Stimulated activated CD8-positive, alpha-beta memory T cell treated with anti-CD3 and anti-CD28 coated beads, Interleukin-15, amount 100 ng/mL, for 48 hours (primary cell): Measurements from ENCODE around the gene ZNF639.

Experiments used
- DNase-seq, 2 donors: peaks; one replicate each; pipeline ENCODE4 v3.0.0-alpha.2; 2020; ENCODE audit warnings: low read depth in 2 of 2

ZNF639 gene

GRCh38 chr3:179318876-179319275 lies 4.0 kb upstream of the ZNF639 start:
- no peak for DNase-seq

GRCh38 chr3:179321668-179322285 lies 1.1 kb upstream of the ZNF639 start:
- DNase-seq = no peak

GRCh38 chr3:179323197-179324110 lies 623 bp downstream of the ZNF639 start:
- DNase-seq = peak; percentile 36 to 48

- DNase-seq = no peak
These were observed 1.5 kb downstream of the ZNF639 start for GRCh38 chr3:179324270-179324754.

GRCh38 chr3:179330438-179330837 lies 7.6 kb downstream of the ZNF639 start:
- DNase-seq = no peak

GRCh38 chr3:179332240-179332639 lies 9.4 kb downstream of the ZNF639 start:
- DNase-seq = no peak

GRCh38 chr3:179333084-179333483 lies 10.3 kb downstream of the ZNF639 start:
- DNase-seq = no peak

- DNase-seq = no peak
These were observed 13.6 kb downstream of the ZNF639 start for GRCh38 chr3:179336345-179336929.

GRCh38 chr3:179347345-179348194 lies 24.7 kb downstream of the ZNF639 start, which contains the start of gene MFN1:
Gene MFN1, plus strand, starts transcription at chr3:179347709. Its CDS starts 1,143 bp downstream, at chr3:179348852.
- DNase-seq = peak; percentile 82 to 89

GRCh38 chr3:179348325-179349013 lies 25.6 kb downstream of the ZNF639 start:
- DNase-seq = no peak

- no peak for DNase-seq
These were observed 33.2 kb downstream of the ZNF639 start for GRCh38 chr3:179355996-179356395.

- DNase-seq = no peak
These were observed 40.5 kb downstream of the ZNF639 start for GRCh38 chr3:179363332-179363731.

GRCh38 chr3:179369621-179370020 lies 46.8 kb downstream of the ZNF639 start:
- no peak for DNase-seq

GRCh38 chr3:179373938-179374337 lies 51.1 kb downstream of the ZNF639 start:
- no peak for DNase-seq

- DNase-seq = no peak
These were observed 52.5 kb downstream of the ZNF639 start for GRCh38 chr3:179375091-179375999.

- DNase-seq = no peak
These were observed 53.6 kb downstream of the ZNF639 start for GRCh38 chr3:179376474-179376873.
